CD4-positive, alpha-beta T cell treated with Interleukin-17A for 1 hour (primary cell): Measurements from ENCODE around the gene ZC3H18.

ENCODE experiments used
- DNase-seq: peaks from one replicate; pipeline ENCODE4 v3.0.0-alpha.2; 2020

ZC3H18 gene

GRCh38 chr16:88627531-88628411 lies 57.6 kb downstream of the ZC3H18 start:
- no peak for DNase-seq

- no peak for DNase-seq
These were observed 58.3 kb downstream of the ZC3H18 start for GRCh38 chr16:88628512-88628974.

GRCh38 chr16:88629835-88630234 lies 59.6 kb downstream of the ZC3H18 start:
- DNase-seq, result no peak

GRCh38 chr16:88630433-88630832 lies 60.2 kb downstream of the ZC3H18 start:
- DNase-seq, result no peak

GRCh38 chr16:88630941-88631340 lies 60.7 kb downstream of the ZC3H18 start:
- DNase-seq, result no peak

GRCh38 chr16:88631384-88631783 lies 61.2 kb downstream of the ZC3H18 start:
- no peak for DNase-seq

- no peak for DNase-seq
These were observed 61.9 kb downstream of the ZC3H18 start for GRCh38 chr16:88631920-88632586.

- DNase-seq, result no peak
These were observed 62.4 kb downstream of the ZC3H18 start for GRCh38 chr16:88632587-88632930.

GRCh38 chr16:88633684-88634140 lies 63.5 kb downstream of the ZC3H18 start:
- peak; percentile 71 for DNase-seq

- peak; percentile 56 for DNase-seq
These were observed 64.2 kb downstream of the ZC3H18 start for GRCh38 chr16:88634141-88634993.

- DNase-seq, result no peak
These were observed 64.9 kb downstream of the ZC3H18 start for GRCh38 chr16:88634994-88635670.

GRCh38 chr16:88635671-88636319 lies 65.6 kb downstream of the ZC3H18 start:
- no peak for DNase-seq

- no peak for DNase-seq
These were observed 66.5 kb downstream of the ZC3H18 start for GRCh38 chr16:88636488-88637265.

- peak; percentile 49 for DNase-seq
These were observed 68.4 kb downstream of the ZC3H18 start, which contains the start of gene IL17C for GRCh38 chr16:88638323-88639230. TSS of gene IL17C (plus strand) at chr16:88638572. CDS start at chr16:88638642, 70 bp downstream.

GRCh38 chr16:88639231-88640038 lies 69.2 kb downstream of the ZC3H18 start:
- DNase-seq, result no peak

- no peak for DNase-seq
These were observed 69.9 kb downstream of the ZC3H18 start for GRCh38 chr16:88640039-88640495.

- DNase-seq, result no peak
These were observed 70.5 kb downstream of the ZC3H18 start for GRCh38 chr16:88640498-88641247.
